GM23248 (cell line): ENCODE measurements around the gene CD96.

Experiments
- EZH2 ChIP-seq: fragments of 200-600 bp; sonication (generic); IDR thresholded peaks from 2 replicates; pipeline ENCODE4 v1.6.1; 2018; ENCODE audit warnings: antibody characterized with exemption, mild to moderate bottlenecking; ENCODE audit not compliant: insufficient read depth, poor library complexity, severe bottlenecking
- EZH2phosphoT487 ChIP-seq: fragments of 200-600 bp; sonication (generic); IDR thresholded peaks from 2 replicates; pipeline ENCODE4 v1.6.1; 2018; ENCODE audit warnings: antibody characterized with exemption, moderate library complexity, mild to moderate bottlenecking, low read depth; ENCODE audit not compliant: insufficient read depth

DNA sequence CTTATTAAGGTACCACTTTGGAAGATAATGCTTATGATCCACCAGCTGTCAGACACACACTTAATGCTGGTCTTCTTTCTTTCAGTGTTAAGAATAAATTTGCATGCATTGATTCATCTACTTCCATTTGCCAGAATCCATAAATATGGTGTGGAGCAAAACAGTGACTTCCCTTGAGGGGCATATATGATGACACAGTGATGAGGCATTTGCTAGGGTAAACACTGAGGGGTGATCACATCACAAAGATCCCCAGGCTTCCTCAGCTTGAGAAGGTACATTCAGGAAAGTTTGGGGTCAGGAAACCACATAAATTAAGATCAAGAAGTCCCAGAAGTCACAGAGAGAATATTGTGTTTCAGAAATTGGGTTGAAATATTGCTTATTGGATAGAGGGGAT is 63.0 kb downstream of the CD96 start:
- TF ChIP-seq EZH2 (no peak), EZH2phosphoT487 (no peak)
